Nephron (organoid): ENCODE results near the gene GJE1.
"Not testable (repeated sequence)": the region's sequence is repeated elsewhere in the genome, so short reads cannot be mapped to it uniquely, and the experiment has no call there.

Experiments used
- H3K27ac Mint-ChIP-seq, 3 experiments: 2 replicates each; pipeline ENCODE4 v1.8.0; 2020; ENCODE audit warnings: mixed read lengths in 3 of 3, mild to moderate bottlenecking in 2 of 3, moderate library complexity in 1 of 3
- H3K27me3 Mint-ChIP-seq: 2 replicates; pipeline ENCODE4 v1.8.0; 2021; ENCODE audit warnings: low read depth, mild to moderate bottlenecking, moderate library complexity, mixed read lengths
- H3K36me3 Mint-ChIP-seq: 2 replicates; pipeline ENCODE4 v1.8.0; 2020; ENCODE audit warnings: low read depth, mixed read lengths
- H3K4me1 Mint-ChIP-seq: 2 replicates; pipeline ENCODE4 v1.8.0; 2020; ENCODE audit warnings: mixed read lengths
- H3K4me3 Mint-ChIP-seq, 3 experiments: 2 replicates each; pipeline ENCODE4 v1.8.0; 2020; ENCODE audit warnings: mild to moderate bottlenecking in 3 of 3, mixed read lengths in 3 of 3, moderate library complexity in 2 of 3
- H3K9me3 Mint-ChIP-seq: 2 replicates; pipeline ENCODE4 v1.8.0; 2020; ENCODE audit warnings: mixed read lengths
- CTCF ChIP-seq, 3 experiments: fragments of 200-600 bp; sonication (generic); IDR thresholded peaks; one replicate each; pipeline ENCODE4 v1.5.0; 2021; ENCODE audit warnings: antibody characterized with exemption in 3 of 3; ENCODE audit not compliant: unreplicated experiment in 3 of 3

The GJE1 gene

GRCh38 chr6:142155895-142156757 is 23.4 kb downstream of the GJE1 start:
- peak; percentile 33 to 61 (median 38) for TF ChIP-seq CTCF (IDR thresholded peaks at IDR 0.05; ENCODE audit: unreplicated experiment in 3 of 3)
- H3K9me3 Mint-ChIP-seq, result no peaks in the 10 kb centered on the region
- no peaks in the 10 kb centered on the region for H3K27me3 Mint-ChIP-seq
- peaks cover 5% of the 10 kb centered on the region for H3K4me1 Mint-ChIP-seq
- H3K27ac Mint-ChIP-seq, result peak overlapping the region in 1 of 3 experiments; percentile 28
- peaks cover 5% of the 10 kb centered on the region for H3K36me3 Mint-ChIP-seq
- H3K4me3 Mint-ChIP-seq, result no peak overlapping the region

GRCh38 chr6:142156758-142157068 is 24.0 kb downstream of the GJE1 start:
- H3K36me3 Mint-ChIP-seq, H3K27ac Mint-ChIP-seq, H3K4me3 Mint-ChIP-seq, H3K27me3 Mint-ChIP-seq, H3K4me1 Mint-ChIP-seq, H3K9me3 Mint-ChIP-seq: not testable (repeated sequence)

DNA sequence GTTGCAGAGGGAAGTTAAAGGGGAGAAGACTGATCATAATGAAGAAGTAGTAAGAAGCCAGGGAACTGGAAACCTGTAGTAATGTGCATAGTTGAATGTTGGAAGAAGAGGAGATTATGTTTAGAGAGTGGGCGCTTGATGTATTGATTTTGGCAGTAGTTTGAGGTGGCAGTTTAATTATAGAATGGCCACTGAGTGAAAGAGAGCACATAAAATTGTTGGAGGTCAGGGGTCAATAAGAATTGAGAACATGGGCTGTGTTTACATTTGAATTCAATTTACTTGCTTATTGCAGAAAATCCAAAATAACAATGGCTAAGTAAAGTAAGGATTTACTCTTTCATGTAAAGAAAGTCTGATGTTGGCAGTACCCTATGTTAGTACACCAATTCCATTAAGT is 30.1 kb downstream of the GJE1 start:
- Mint-ChIP-seq H3K4me1 (peaks cover 7% of the 10 kb centered on the region), H3K27ac (peak overlapping the region in 1 of 3 experiments; percentile 1), H3K4me3 (no peak overlapping the region), H3K36me3 (peaks cover 12% of the 10 kb centered on the region), H3K9me3 (no peaks in the 10 kb centered on the region), H3K27me3 (no peaks in the 10 kb centered on the region)
- TF ChIP-seq CTCF (IDR thresholded peaks at IDR 0.05; ENCODE audit: unreplicated experiment in 3 of 3), result no peak

DNA sequence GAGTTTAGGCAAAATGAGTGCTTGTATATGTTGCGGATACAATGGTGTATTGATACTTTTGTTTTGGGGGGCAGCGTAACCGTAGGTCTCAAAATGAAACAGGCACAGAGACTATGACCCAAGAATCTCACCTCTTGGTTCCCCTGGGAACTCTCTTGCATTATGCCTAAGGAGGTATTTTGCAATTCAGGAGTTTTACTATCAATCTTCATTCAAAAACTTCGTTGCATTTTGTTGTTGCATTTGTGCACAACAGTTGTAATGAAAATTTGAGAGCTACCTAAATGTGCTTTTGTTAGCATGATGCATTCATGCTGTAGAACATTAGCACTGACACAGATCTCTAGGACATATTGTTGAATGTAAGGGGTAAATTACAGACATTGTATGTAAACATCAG is 32.5 kb downstream of the GJE1 start:
- TF ChIP-seq CTCF (IDR thresholded peaks at IDR 0.05; ENCODE audit: unreplicated experiment in 3 of 3), result no peak
- H3K4me3 Mint-ChIP-seq, result no peak overlapping the region
- H3K4me1 Mint-ChIP-seq, result peaks cover 7% of the 10 kb centered on the region
- H3K27ac Mint-ChIP-seq, result no peak overlapping the region
- H3K27me3 Mint-ChIP-seq, result no peaks in the 10 kb centered on the region
- H3K9me3 Mint-ChIP-seq, result no peaks in the 10 kb centered on the region
- peaks cover 18% of the 10 kb centered on the region for H3K36me3 Mint-ChIP-seq

DNA sequence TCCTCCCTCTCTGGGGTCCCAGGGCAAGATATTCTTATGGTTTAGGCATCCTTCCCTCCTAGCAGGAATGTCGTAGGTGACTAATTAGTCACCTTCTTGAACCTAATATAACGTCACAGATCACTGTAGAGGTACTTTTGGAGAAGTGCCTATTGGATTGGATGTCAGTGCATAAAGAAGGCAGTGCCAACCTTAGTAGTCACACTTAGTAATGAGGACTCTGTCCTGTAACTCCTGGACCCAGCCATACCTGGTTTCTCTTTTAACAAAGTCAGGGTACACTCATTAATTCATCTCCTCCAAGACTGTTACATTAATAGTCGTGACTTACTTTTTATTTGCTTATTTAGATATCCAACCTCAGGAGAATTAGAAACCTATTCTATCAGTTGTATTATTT is 34.3 kb downstream of the GJE1 start:
- H3K27ac Mint-ChIP-seq, result no peak overlapping the region

GRCh38 chr6:142167486-142167885 is 34.8 kb downstream of the GJE1 start:
- Mint-ChIP-seq H3K27me3 (no peaks in the 10 kb centered on the region), H3K27ac (no peak overlapping the region), H3K4me3 (no peak overlapping the region), H3K36me3 (peaks cover 28% of the 10 kb centered on the region), H3K9me3 (no peaks in the 10 kb centered on the region), H3K4me1 (peaks cover 4% of the 10 kb centered on the region)
- no peak for TF ChIP-seq CTCF (IDR thresholded peaks at IDR 0.05; ENCODE audit: unreplicated experiment in 3 of 3)

More for the DNA sequence above, 34.3 kb downstream of the GJE1 start:
- peaks cover 7% of the 10 kb centered on the region for H3K4me1 Mint-ChIP-seq
- peaks cover 24% of the 10 kb centered on the region for H3K36me3 Mint-ChIP-seq
- no peaks in the 10 kb centered on the region for H3K9me3 Mint-ChIP-seq
- TF ChIP-seq CTCF (IDR thresholded peaks at IDR 0.05; ENCODE audit: unreplicated experiment in 3 of 3), result no peak
- no peaks in the 10 kb centered on the region for H3K27me3 Mint-ChIP-seq
- H3K4me3 Mint-ChIP-seq, result no peak overlapping the region
